GM23338 (cell line): Measurements from ENCODE around the gene RNLS. TPM values are rescaled to one million over a fixed set of nuclear protein-coding genes. Genes with fewer than 3 reads are reported as not detected.

ENCODE experiments used
- ATAC-seq: fragments of 200-7000 bp; cut with Tn5 transposase; 3 replicates; pipeline ENCODE4 v1.9.1; 2020
- DNase-seq: peaks from one replicate; pipeline ENCODE4 v3.0.0-alpha.2; 2015; ENCODE audit warnings: low spot score
- H2AFZ ChIP-seq: fragments of 200-600 bp; sonication (generic); 2 replicates; pipeline ENCODE4 v1.8.0; 2016; ENCODE audit warnings: antibody characterized with exemption, mild to moderate bottlenecking, moderate library complexity
- H3F3A ChIP-seq: fragments of 200-600 bp; sonication (generic); replicated peaks from 2 replicates; pipeline ENCODE4 v1.8.0; 2017; ENCODE audit warnings: antibody characterized with exemption, mixed run types, low read depth
- H3K27ac ChIP-seq: fragments of 200-600 bp; sonication (generic); 2 replicates; pipeline ENCODE4 v1.6.1; 2016; ENCODE audit warnings: low read depth
- H3K27me3 ChIP-seq: fragments of 200-600 bp; sonication (generic); 2 replicates; pipeline ENCODE4 v1.8.0; 2016; ENCODE audit warnings: mild to moderate bottlenecking, mixed run types, moderate library complexity; ENCODE audit not compliant: insufficient read depth
- H3K36me3 ChIP-seq: fragments of 200-600 bp; sonication (generic); 2 replicates; pipeline ENCODE4 v1.8.0; 2016; ENCODE audit warnings: mild to moderate bottlenecking; ENCODE audit not compliant: insufficient read depth
- H3K4me1 ChIP-seq: fragments of 200-600 bp; sonication (generic); 2 replicates; pipeline ENCODE4 v1.8.0; 2016; ENCODE audit warnings: mild to moderate bottlenecking, moderate library complexity; ENCODE audit not compliant: insufficient read depth
- H3K4me2 ChIP-seq: fragments of 200-600 bp; sonication (generic); 2 replicates; pipeline ENCODE4 v1.7.1; 2017; ENCODE audit warnings: mixed run types
- H3K4me3 ChIP-seq: fragments of 200-600 bp; sonication (generic); 2 replicates; pipeline ENCODE4 v1.6.1; 2016; ENCODE audit warnings: mixed run types
- H3K79me2 ChIP-seq: fragments of 200-600 bp; sonication (generic); replicated peaks from 2 replicates; pipeline ENCODE4 v1.8.0; 2017; ENCODE audit warnings: mild to moderate bottlenecking; ENCODE audit not compliant: insufficient read depth
- H3K9me2 ChIP-seq: fragments of 200-600 bp; sonication (generic); 2 replicates; pipeline ENCODE4 v1.8.0; 2017; ENCODE audit not compliant: insufficient read depth
- H4K20me1 ChIP-seq: fragments of 200-600 bp; sonication (generic); replicated peaks from 2 replicates; pipeline ENCODE4 v1.8.0; 2017; ENCODE audit warnings: mild to moderate bottlenecking; ENCODE audit not compliant: insufficient read depth
- H3K27ac Mint-ChIP-seq: 2 replicates; pipeline ENCODE4 v1.8.0; 2020; ENCODE audit warnings: inconsistent platforms, mild to moderate bottlenecking, moderate library complexity, mixed read lengths
- H3K27me3 Mint-ChIP-seq: 3 replicates; pipeline ENCODE4 v1.8.0; 2022; ENCODE audit warnings: low read depth, mild to moderate bottlenecking, moderate library complexity, mixed read lengths, inconsistent platforms; ENCODE audit not compliant: insufficient read depth, poor library complexity
- H3K36me3 Mint-ChIP-seq: 3 replicates; pipeline ENCODE4 v1.8.0; 2021; ENCODE audit warnings: low read depth, mild to moderate bottlenecking, inconsistent platforms, moderate library complexity, mixed read lengths
- H3K4me1 Mint-ChIP-seq: 3 replicates; pipeline ENCODE4 v1.8.0; 2020; ENCODE audit warnings: mild to moderate bottlenecking, inconsistent platforms, mixed read lengths
- H3K4me3 Mint-ChIP-seq: 3 replicates; pipeline ENCODE4 v1.8.0; 2021; ENCODE audit warnings: moderate library complexity, mild to moderate bottlenecking, inconsistent platforms, mixed read lengths
- H3K9me3 Mint-ChIP-seq: 3 replicates; pipeline ENCODE4 v1.8.0; 2020; ENCODE audit warnings: moderate library complexity, mild to moderate bottlenecking, inconsistent platforms, mixed read lengths
- CREB1 ChIP-seq: fragments of 250-450 bp; sonication (Bioruptor Pico); IDR thresholded peaks from 2 replicates; pipeline ENCODE4 v1.5.0; 2020; ENCODE audit warnings: low read depth, mild to moderate bottlenecking, moderate library complexity
- CTCF ChIP-seq, 2 experiments: fragments of 200-600 bp in 1 of 2; sonication (generic) in 1 of 2; conservative IDR thresholded peaks; 2 replicates each; pipeline versions ENCODE4 v1.5.1 to v1.6.1; 2016 to 2017; ENCODE audit warnings: antibody characterized with exemption in 2 of 2, low read depth in 2 of 2, mild to moderate bottlenecking in 2 of 2, moderate library complexity in 1 of 2
- ETS1 ChIP-seq: IDR thresholded peaks from 2 replicates; pipeline ENCODE4 v1.6.1; 2016; ENCODE audit warnings: antibody characterized with exemption
- EZH2 ChIP-seq: fragments of 200-600 bp; sonication (generic); IDR thresholded peaks from one replicate; pipeline ENCODE4 v1.8.0; 2017; ENCODE audit warnings: antibody characterized with exemption, mild to moderate bottlenecking, low read depth; ENCODE audit not compliant: unreplicated experiment
- EZH2phosphoT487 ChIP-seq: fragments of 200-600 bp; sonication (generic); IDR thresholded peaks from one replicate; pipeline ENCODE4 v1.8.1; 2018; ENCODE audit warnings: antibody characterized with exemption; ENCODE audit not compliant: unreplicated experiment
- JUNB ChIP-seq: IDR thresholded peaks from one replicate; pipeline ENCODE4 v1.6.1; 2016; ENCODE audit warnings: antibody characterized with exemption; ENCODE audit not compliant: unreplicated experiment
- NANOG ChIP-seq: IDR thresholded peaks from 2 replicates; pipeline ENCODE4 v1.6.1; 2016; ENCODE audit warnings: antibody characterized with exemption, borderline replicate concordance
- POLR2AphosphoS5 ChIP-seq: IDR thresholded peaks from 2 replicates; pipeline ENCODE4 v1.6.1; 2016; ENCODE audit warnings: antibody characterized with exemption, low read depth
- REST ChIP-seq: IDR thresholded peaks from one replicate; pipeline ENCODE4 v1.6.1; 2018; ENCODE audit warnings: antibody characterized with exemption; ENCODE audit not compliant: unreplicated experiment
- STAT1 ChIP-seq: IDR thresholded peaks from one replicate; pipeline ENCODE4 v1.6.1; 2016; ENCODE audit warnings: antibody characterized with exemption; ENCODE audit not compliant: unreplicated experiment
- ZNF114 ChIP-seq: fragments of 250-450 bp; sonication (Bioruptor Pico); IDR thresholded peaks from 2 replicates; pipeline ENCODE4 v1.5.0; 2020; ENCODE audit warnings: mild to moderate bottlenecking, moderate library complexity
- ZNF331 ChIP-seq: fragments of 250-450 bp; sonication (Bioruptor Pico); IDR thresholded peaks from 2 replicates; pipeline ENCODE4 v1.5.0; 2020; ENCODE audit warnings: low read depth, mild to moderate bottlenecking, moderate library complexity
- ZNF462 ChIP-seq: fragments of 250-450 bp; sonication (Bioruptor Pico); IDR thresholded peaks from 2 replicates; pipeline ENCODE4 v1.5.0; 2020; ENCODE audit warnings: mild to moderate bottlenecking, moderate library complexity
- polyA plus RNA-seq: library from polyadenylated mRNA; unstranded; fragments of >200 nt; fragmentation: Nextera tagmentation; extraction: Ambion mirVana; gene quantifications from 2 replicates; pipeline ENCODE4 v1.2.1, GENCODE V29; 2016
- total RNA-seq: library from RNA; depleted of rRNA; stranded (reverse); fragments of >200 nt; shearing (Covaris generic); gene quantifications from 2 replicates; pipeline ENCODE4 v1.2.3, GENCODE V29; 2014

RNLS gene
- total and polyA plus RNA-seq, 2 experiments from 2014 or later = 8.8 to 15.2 TPM

GRCh38 chr10:88538048-88538447 lies 45.1 kb downstream of the RNLS start:
- H3K27ac ChIP-seq = no peak overlapping the region
- Mint-ChIP-seq H3K9me3 (no peaks in the 10 kb centered on the region), H3K27ac (no peak overlapping the region), H3K27me3 (peaks cover 2% of the 10 kb centered on the region), H3K36me3 (no peaks in the 10 kb centered on the region), H3K4me3 (no peak overlapping the region), H3K4me1 (peaks cover 4% of the 10 kb centered on the region)
- no peak overlapping the region for H2AFZ ChIP-seq
- no peaks in the 10 kb centered on the region for H3K27me3 ChIP-seq
- no peaks in the 10 kb centered on the region for H3K9me2 ChIP-seq
- no peaks in the 10 kb centered on the region for H4K20me1 ChIP-seq
- no peak for ATAC-seq
- no peak overlapping the region for H3K4me2 ChIP-seq
- DNase-seq = no peak
- no peaks in the 10 kb centered on the region for H3K79me2 ChIP-seq
- H3K4me3 ChIP-seq = no peak overlapping the region
- H3K36me3 ChIP-seq = no peaks in the 10 kb centered on the region
- TF ChIP-seq ZNF331 (CRISPR knock-in tag) = no peak
- TF ChIP-seq ZNF462 (CRISPR knock-in tag) = no peak
- TF ChIP-seq CTCF (conservative IDR thresholded peaks at IDR 0.05; ENCODE audit: low read depth in 2 of 2) = no peak
- TF ChIP-seq ETS1 = no peak
- no peak for TF ChIP-seq CREB1
- TF ChIP-seq NANOG = no peak
- no peak for TF ChIP-seq REST
- no peak for TF ChIP-seq ZNF114 (CRISPR knock-in tag)
- no peak for TF ChIP-seq EZH2phosphoT487
- no peak for TF ChIP-seq EZH2
- no peak for TF ChIP-seq JUNB
- TF ChIP-seq STAT1 = no peak
- TF ChIP-seq POLR2AphosphoS5 = no peak
- H3F3A ChIP-seq = no peaks in the 10 kb centered on the region
- H3K4me1 ChIP-seq = no peaks in the 10 kb centered on the region; the same call in 1 of the 2 replicates
